GM12878 (cell line): ENCODE measurements around the gene REM2. TPM values are rescaled to one million over a fixed set of nuclear protein-coding genes. Genes with fewer than 3 reads are reported as not detected.
A peak's percentile ranks its signal among the peaks of the same experiment; 100 is the strongest.

Experiments used
- CBX5 ChIP-seq: sonication (generic); IDR thresholded peaks from 2 replicates; pipeline ENCODE4 v1.6.1; 2016; ENCODE audit warnings: low read depth, moderate library complexity, mild to moderate bottlenecking, inconsistent platforms
- CREB1 ChIP-seq: IDR thresholded peaks from 2 replicates; pipeline ENCODE4 v1.6.1; 2012; ENCODE audit warnings: low read depth, mild to moderate bottlenecking, inconsistent platforms
- EED ChIP-seq: sonication (generic); IDR thresholded peaks from 2 replicates; pipeline ENCODE4 v1.6.1; 2016; ENCODE audit warnings: antibody characterized with exemption, low read depth
- FOXM1 ChIP-seq: IDR thresholded peaks from 2 replicates; pipeline ENCODE4 v1.6.1; 2012; ENCODE audit warnings: low read depth, mild to moderate bottlenecking, inconsistent platforms, low read length, moderate library complexity
- IKZF1 ChIP-seq: fragments of 450-650 bp; conservative IDR thresholded peaks from 2 replicates; pipeline ENCODE4 v1.6.1; 2017; ENCODE audit warnings: antibody characterized with exemption, mild to moderate bottlenecking
- IRF5 ChIP-seq: fragments of 450-650 bp; IDR thresholded peaks from 2 replicates; pipeline ENCODE4 v1.6.1; 2017; ENCODE audit warnings: borderline replicate concordance
- MEF2A ChIP-seq: IDR thresholded peaks from 2 replicates; pipeline ENCODE4 v1.6.1; 2011; ENCODE audit warnings: low read depth, mild to moderate bottlenecking, low read length, moderate library complexity; ENCODE audit not compliant: insufficient read depth
- MYB ChIP-seq: fragments of 150-350 bp; IDR thresholded peaks from 2 replicates; pipeline ENCODE4 v1.6.1; 2014; ENCODE audit warnings: mild to moderate bottlenecking, low read depth, low read length, borderline replicate concordance
- PKNOX1 ChIP-seq: fragments of 450-650 bp; IDR thresholded peaks from 2 replicates; pipeline ENCODE4 v1.6.1; 2016; ENCODE audit warnings: mild to moderate bottlenecking
- PRDM15 ChIP-seq: fragments of 450-650 bp; formaldehyde crosslinking; IDR thresholded peaks from 2 replicates; pipeline ENCODE4 v1.4.0; 2020; ENCODE audit warnings: mild to moderate bottlenecking, moderate library complexity
- RAD51 ChIP-seq: fragments of 450-650 bp; IDR thresholded peaks from 2 replicates; pipeline ENCODE4 v1.6.1; 2016; ENCODE audit warnings: moderate library complexity, mild to moderate bottlenecking, inconsistent platforms
- RFX5 ChIP-seq: IDR thresholded peaks from 2 replicates; pipeline ENCODE4 v1.6.1; 2011; ENCODE audit warnings: low read depth, low read length, improper control_type of control experiment
- SKIL ChIP-seq: fragments of 450-650 bp; IDR thresholded peaks from 2 replicates; pipeline ENCODE4 v1.6.1; 2017; ENCODE audit warnings: mild to moderate bottlenecking, low read depth, inconsistent platforms; ENCODE audit not compliant: poor library complexity, severe bottlenecking
- STAT1 ChIP-seq: fragments of 450-650 bp; conservative IDR thresholded peaks from 2 replicates; pipeline ENCODE4 v1.6.1; 2014; ENCODE audit warnings: antibody characterized with exemption, mild to moderate bottlenecking
- TBL1XR1 ChIP-seq: IDR thresholded peaks from 2 replicates; pipeline ENCODE4 v1.6.1; 2012; ENCODE audit warnings: low read depth, low read length, improper control_type of control experiment
- ZNF687 ChIP-seq: fragments of 450-650 bp; IDR thresholded peaks from 2 replicates; pipeline ENCODE4 v1.6.1; 2017; ENCODE audit warnings: mild to moderate bottlenecking, moderate library complexity
- polyA plus RNA-seq, 11 experiments: library from polyadenylated mRNA; depleted of rRNA in 4 of 11; unstranded in 6 of 11; stranded (reverse) in 5 of 11; fragments of >200 nt; fragmentation: Nextera tagmentation in 4 of 11; fragmentation: Illumina TruSeq in 1 of 11; extraction: Ambion mirVana in 4 of 11; extraction: Trizol in 1 of 11; gene quantifications; 1 replicate in 1 of 11; 2 replicates in 10 of 11; pipeline versions ENCODE4 v1.2.1 to v1.2.3, GENCODE V29; 2011 to 2016; ENCODE audit warnings: inconsistent platforms in 2 of 11, missing spikeins in 2 of 11, low read depth in 1 of 11
- total RNA-seq, 4 experiments: library from RNA; depleted of rRNA in 3 of 4; stranded (reverse); fragments of >200 nt in 3 of 4; fragmentation: Illumina TruSeq in 1 of 4; extraction: Trizol in 1 of 4; gene quantifications; 2 replicates each; pipeline versions ENCODE4 v1.2.1 to v1.2.3, GENCODE V29; 2013 to 2021

Gene REM2
- total and polyA plus RNA-seq, 10 of the 15 experiments (the other 5 are each of a cell fraction or from before 2014, with no cell fraction given), result 0.27 to 1.5 (median 0.83) TPM

GRCh38 chr14:22852940-22853767 lies 29.9 kb upstream of the REM2 start (continued):
- TF ChIP-seq RFX5 (no peak), PKNOX1 (no peak), CREB1 (no peak), MEF2A (no peak), SKIL (peak; percentile 32), FOXM1 (peak; percentile 41; the same call in 1 of the 2 replicates), EED (peak; percentile 41), CBX5 (no peak), IRF5 (no peak), MYB (no peak), STAT1 (0 out of 2 replicates have a peak, but pooled peaks have one; percentile 77), PRDM15 (CRISPR knock-in tag) (no peak), ZNF687 (0 out of 2 replicates have a peak, but pooled peaks have one; percentile 24), IKZF1 (peak; percentile 65), TBL1XR1 (no peak), RAD51 (no peak)
